B cell (primary cell): Measurements from ENCODE around the gene RNFT2.

Experiments
- CTCF ChIP-seq: fragments of 200-600 bp; IDR thresholded peaks from one replicate; pipeline ENCODE4 v1.8.0; 2022; ENCODE audit warnings: antibody characterized with exemption, mild to moderate bottlenecking
- EZH2 ChIP-seq: IDR thresholded peaks from 2 replicates; pipeline ENCODE4 v1.6.1; 2012; ENCODE audit warnings: borderline replicate concordance, low read depth, mild to moderate bottlenecking, moderate library complexity, low read length; ENCODE audit not compliant: insufficient read depth, poor library complexity, severe bottlenecking

GRCh38 chr12:116759783-116760621 lies 21.9 kb downstream of the RNFT2 start:
- TF ChIP-seq CTCF = no peak
- TF ChIP-seq EZH2 = no peak
